Neural cell (in vitro differentiated cells): ENCODE measurements around the gene CASP9. TPM values are rescaled to one million over a fixed set of nuclear protein-coding genes. Genes with fewer than 3 reads are reported as not detected.

Experiments used
- H2AFZ ChIP-seq: fragments of 200-600, 300-800 bp; sonication (generic), shearing (Covaris generic); 2 replicates; pipeline ENCODE4 v1.6.0; 2014; ENCODE audit warnings: low read depth, mild to moderate bottlenecking, antibody characterized with exemption, low read length, moderate library complexity
- H3F3A ChIP-seq: fragments of 200-600 bp; shearing (Covaris generic); 2 replicates; pipeline ENCODE4 v1.6.1; 2016; ENCODE audit warnings: mild to moderate bottlenecking, moderate library complexity, mixed read lengths, antibody characterized with exemption, low read length; ENCODE audit not compliant: insufficient read depth, poor library complexity, severe bottlenecking
- H3K27ac ChIP-seq: fragments of 200-600, 300-800 bp; sonication (generic), shearing (Covaris generic); 2 replicates; pipeline ENCODE4 v1.5.1; 2014; ENCODE audit warnings: mild to moderate bottlenecking, low read length, moderate library complexity
- H3K27me3 ChIP-seq: fragments of 300-800, 200-600 bp; sonication (generic), shearing (Covaris generic); 2 replicates; pipeline ENCODE4 v1.6.0; 2014; ENCODE audit warnings: mild to moderate bottlenecking, low read depth, low read length, moderate library complexity; ENCODE audit not compliant: insufficient read depth
- H3K36me3 ChIP-seq: fragments of 300-800, 200-600 bp; sonication (generic), shearing (Covaris generic); 2 replicates; pipeline ENCODE4 v1.5.1; 2014; ENCODE audit warnings: mild to moderate bottlenecking, antibody characterized with exemption, low read length, moderate library complexity; ENCODE audit not compliant: insufficient read depth
- H3K4me2 ChIP-seq: fragments of 300-800, 200-600 bp; sonication (generic), shearing (Covaris generic); 2 replicates; pipeline ENCODE4 v1.6.0; 2014; ENCODE audit warnings: mild to moderate bottlenecking, low read length
- H3K4me3 ChIP-seq: fragments of 300-800, 200-600 bp; sonication (generic), shearing (Covaris generic); 2 replicates; pipeline ENCODE4 v1.5.1; 2014; ENCODE audit warnings: mild to moderate bottlenecking, low read length, moderate library complexity
- H3K79me2 ChIP-seq: fragments of 200-600 bp; shearing (Covaris generic); replicated peaks from 2 replicates; pipeline ENCODE4 v1.6.0; 2014; ENCODE audit warnings: mild to moderate bottlenecking, low read length, moderate library complexity; ENCODE audit not compliant: insufficient read depth
- H3K9ac ChIP-seq: fragments of 300-800, 200-600 bp; sonication (generic), shearing (Covaris generic); 2 replicates; pipeline ENCODE4 v1.6.1; 2016; ENCODE audit warnings: mild to moderate bottlenecking, low read length, mixed read lengths
- H3K9me2 ChIP-seq: fragments of 200-600 bp; shearing (Covaris generic); 2 replicates; pipeline ENCODE4 v1.6.1; 2016; ENCODE audit warnings: mild to moderate bottlenecking, low read length, mixed read lengths; ENCODE audit not compliant: insufficient read depth
- H3K9me3 ChIP-seq: fragments of 200-600, 300-800 bp; sonication (generic), shearing (Covaris generic); 2 replicates; pipeline ENCODE4 v1.6.1; 2016; ENCODE audit warnings: mild to moderate bottlenecking, mixed run types, low read length, moderate library complexity, mixed read lengths
- H4K20me1 ChIP-seq: fragments of 200-600 bp; shearing (Covaris generic); 2 replicates; pipeline ENCODE4 v1.6.1; 2016; ENCODE audit warnings: mild to moderate bottlenecking, mixed run types; ENCODE audit not compliant: insufficient read depth
- EP300 ChIP-seq: fragments of 450-650 bp; conservative IDR thresholded peaks from 2 replicates; pipeline ENCODE4 v1.6.1; 2014; ENCODE audit warnings: antibody characterized with exemption, mild to moderate bottlenecking, moderate library complexity; ENCODE audit not compliant: poor library complexity, severe bottlenecking
- EZH2 ChIP-seq: fragments of 200-600, 300-800 bp; shearing (Covaris generic), sonication (generic); IDR thresholded peaks from 2 replicates; pipeline ENCODE4 v1.6.1; 2014; ENCODE audit warnings: antibody characterized with exemption, low read length, borderline replicate concordance, mild to moderate bottlenecking; ENCODE audit not compliant: insufficient read depth, poor library complexity, severe bottlenecking
- MXI1 ChIP-seq: fragments of 450-650 bp; conservative IDR thresholded peaks from 2 replicates; pipeline ENCODE4 v1.6.1; 2014; ENCODE audit warnings: antibody characterized with exemption, mild to moderate bottlenecking; ENCODE audit not compliant: poor library complexity, severe bottlenecking
- POLR2AphosphoS5 ChIP-seq: IDR thresholded peaks from 2 replicates; pipeline ENCODE4 v1.6.1; 2012
- RAD21 ChIP-seq: fragments of 450-650 bp; conservative IDR thresholded peaks from 2 replicates; pipeline ENCODE4 v1.6.1; 2014; ENCODE audit warnings: antibody characterized with exemption, mild to moderate bottlenecking, moderate library complexity
- SMC3 ChIP-seq: fragments of 450-650 bp; conservative IDR thresholded peaks from 2 replicates; pipeline ENCODE4 v1.6.1; 2014; ENCODE audit warnings: antibody characterized with exemption, mild to moderate bottlenecking, moderate library complexity; ENCODE audit not compliant: poor library complexity
- TAF1 ChIP-seq: IDR thresholded peaks from 2 replicates; pipeline ENCODE4 v1.6.1; 2012; ENCODE audit warnings: low read depth
- polyA minus RNA-seq: library from RNA; depleted of rRNA, polyadenylated mRNA; stranded (reverse); fragments of >200 nt; gene quantifications from 2 replicates; pipeline ENCODE4 v1.2.3, GENCODE V29; 2014
- polyA plus RNA-seq: library from polyadenylated mRNA; depleted of rRNA; stranded (reverse); fragments of >200 nt; gene quantifications from 2 replicates; pipeline ENCODE4 v1.2.3, GENCODE V29; 2014
- TF ChIP-seq, protein P1 (sequence below): fragments of 450-650 bp; IDR thresholded peaks from 2 replicates; pipeline ENCODE4 v1.5.1; 2014; ENCODE audit warnings: antibody characterized with exemption, mild to moderate bottlenecking, moderate library complexity; ENCODE audit not compliant: poor library complexity, severe bottlenecking
- TF ChIP-seq, protein P2 (sequence below): IDR thresholded peaks from 2 replicates; pipeline ENCODE4 v1.6.1; 2012; ENCODE audit warnings: borderline replicate concordance

The CASP9 gene
- polyA plus RNA-seq (13.4 and 13.7 TPM in 2 replicates), polyA minus RNA-seq (7.1 and 9.8 TPM in 2 replicates)

DNA sequence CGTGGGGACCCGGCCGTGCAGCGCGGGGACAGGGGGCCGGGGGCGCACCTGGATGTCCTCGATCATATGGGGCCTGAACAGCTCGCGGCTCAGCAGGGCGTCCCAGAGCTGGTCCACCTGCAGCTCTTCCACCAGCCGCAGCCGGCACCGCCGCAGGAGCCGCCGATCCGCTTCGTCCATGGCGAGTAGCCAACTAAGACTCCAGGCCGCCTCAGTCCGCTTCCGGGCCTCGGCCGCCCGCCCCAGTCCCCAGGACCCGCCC, at the start of gene CASP9:
TSS of gene CASP9 (minus strand) at position 195 of the 262 bp plus-strand sequence. CDS start at position 180, 15 bp downstream.
- H3K4me2 ChIP-seq, result peak within 1 kb of the TSS; percentile 92
- H3K9ac ChIP-seq, result peak within 1 kb of the TSS; percentile 85
- no peaks in the 10 kb centered on the region for H3K9me2 ChIP-seq
- no peaks in the 10 kb centered on the region for H3K27me3 ChIP-seq
- H3F3A ChIP-seq, result peaks cover 11% of the 10 kb centered on the region
- no peaks in the 10 kb centered on the region for H4K20me1 ChIP-seq
- H3K4me3 ChIP-seq, result peak within 1 kb of the TSS; percentile 95
- no peaks in the 10 kb centered on the region for H3K36me3 ChIP-seq
- peak within 1 kb of the TSS; percentile 73 for H2AFZ ChIP-seq
- TF ChIP-seq, protein P1, sequence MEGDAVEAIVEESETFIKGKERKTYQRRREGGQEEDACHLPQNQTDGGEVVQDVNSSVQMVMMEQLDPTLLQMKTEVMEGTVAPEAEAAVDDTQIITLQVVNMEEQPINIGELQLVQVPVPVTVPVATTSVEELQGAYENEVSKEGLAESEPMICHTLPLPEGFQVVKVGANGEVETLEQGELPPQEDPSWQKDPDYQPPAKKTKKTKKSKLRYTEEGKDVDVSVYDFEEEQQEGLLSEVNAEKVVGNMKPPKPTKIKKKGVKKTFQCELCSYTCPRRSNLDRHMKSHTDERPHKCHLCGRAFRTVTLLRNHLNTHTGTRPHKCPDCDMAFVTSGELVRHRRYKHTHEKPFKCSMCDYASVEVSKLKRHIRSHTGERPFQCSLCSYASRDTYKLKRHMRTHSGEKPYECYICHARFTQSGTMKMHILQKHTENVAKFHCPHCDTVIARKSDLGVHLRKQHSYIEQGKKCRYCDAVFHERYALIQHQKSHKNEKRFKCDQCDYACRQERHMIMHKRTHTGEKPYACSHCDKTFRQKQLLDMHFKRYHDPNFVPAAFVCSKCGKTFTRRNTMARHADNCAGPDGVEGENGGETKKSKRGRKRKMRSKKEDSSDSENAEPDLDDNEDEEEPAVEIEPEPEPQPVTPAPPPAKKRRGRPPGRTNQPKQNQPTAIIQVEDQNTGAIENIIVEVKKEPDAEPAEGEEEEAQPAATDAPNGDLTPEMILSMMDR, result peak; percentile 13
- no peak for TF ChIP-seq SMC3
- no peak for TF ChIP-seq TAF1
- H3K27ac ChIP-seq, result peak within 1 kb of the TSS; percentile 95
- no peaks in the 10 kb centered on the region for H3K9me3 ChIP-seq
- H3K79me2 ChIP-seq, result peaks cover 27% of the 10 kb centered on the region

DNA sequence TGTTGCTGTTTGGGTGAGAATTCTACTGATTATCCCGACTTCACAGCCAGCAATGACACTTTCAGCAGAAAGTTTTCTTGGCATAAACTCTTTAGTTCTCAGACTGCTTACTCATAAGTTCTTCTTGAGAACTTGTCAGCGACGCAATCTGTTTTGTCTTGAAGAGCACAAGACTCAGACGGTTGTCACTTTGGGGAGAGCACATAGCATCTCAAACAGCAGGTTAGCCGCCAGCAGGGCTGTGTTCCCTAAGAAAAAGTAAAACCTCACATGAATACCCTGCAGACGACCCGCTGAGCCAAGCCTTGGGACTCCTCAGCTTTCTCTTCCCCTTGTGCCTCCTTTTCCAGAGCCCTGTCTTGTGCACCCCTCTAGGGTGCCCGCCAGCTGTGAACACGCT, 49.5 kb upstream of the CASP9 start:
- Histone ChIP-seq H2AFZ (no peak overlapping the region), H3K9me3 (no peaks in the 10 kb centered on the region), H3K79me2 (no peaks in the 10 kb centered on the region), H3K36me3 (peaks cover 5% of the 10 kb centered on the region), H3K9ac (no peak overlapping the region), H3K27ac (no peak overlapping the region), H3K27me3 (no peaks in the 10 kb centered on the region), H4K20me1 (no peaks in the 10 kb centered on the region), H3K4me3 (no peak overlapping the region), H3K9me2 (no peaks in the 10 kb centered on the region), H3K4me2 (no peak overlapping the region), H3F3A (no peaks in the 10 kb centered on the region)
- TF ChIP-seq EZH2, result no peak

- Histone ChIP-seq H3K36me3 (peaks cover 5% of the 10 kb centered on the region), H3K4me2 (no peak overlapping the region)
- TF ChIP-seq EP300 (no peak), EZH2 (no peak), MXI1 (no peak), RAD21 (no peak), POLR2AphosphoS5 (no peak), SMC3 (no peak), TAF1 (no peak)
- TF ChIP-seq, protein P2, sequence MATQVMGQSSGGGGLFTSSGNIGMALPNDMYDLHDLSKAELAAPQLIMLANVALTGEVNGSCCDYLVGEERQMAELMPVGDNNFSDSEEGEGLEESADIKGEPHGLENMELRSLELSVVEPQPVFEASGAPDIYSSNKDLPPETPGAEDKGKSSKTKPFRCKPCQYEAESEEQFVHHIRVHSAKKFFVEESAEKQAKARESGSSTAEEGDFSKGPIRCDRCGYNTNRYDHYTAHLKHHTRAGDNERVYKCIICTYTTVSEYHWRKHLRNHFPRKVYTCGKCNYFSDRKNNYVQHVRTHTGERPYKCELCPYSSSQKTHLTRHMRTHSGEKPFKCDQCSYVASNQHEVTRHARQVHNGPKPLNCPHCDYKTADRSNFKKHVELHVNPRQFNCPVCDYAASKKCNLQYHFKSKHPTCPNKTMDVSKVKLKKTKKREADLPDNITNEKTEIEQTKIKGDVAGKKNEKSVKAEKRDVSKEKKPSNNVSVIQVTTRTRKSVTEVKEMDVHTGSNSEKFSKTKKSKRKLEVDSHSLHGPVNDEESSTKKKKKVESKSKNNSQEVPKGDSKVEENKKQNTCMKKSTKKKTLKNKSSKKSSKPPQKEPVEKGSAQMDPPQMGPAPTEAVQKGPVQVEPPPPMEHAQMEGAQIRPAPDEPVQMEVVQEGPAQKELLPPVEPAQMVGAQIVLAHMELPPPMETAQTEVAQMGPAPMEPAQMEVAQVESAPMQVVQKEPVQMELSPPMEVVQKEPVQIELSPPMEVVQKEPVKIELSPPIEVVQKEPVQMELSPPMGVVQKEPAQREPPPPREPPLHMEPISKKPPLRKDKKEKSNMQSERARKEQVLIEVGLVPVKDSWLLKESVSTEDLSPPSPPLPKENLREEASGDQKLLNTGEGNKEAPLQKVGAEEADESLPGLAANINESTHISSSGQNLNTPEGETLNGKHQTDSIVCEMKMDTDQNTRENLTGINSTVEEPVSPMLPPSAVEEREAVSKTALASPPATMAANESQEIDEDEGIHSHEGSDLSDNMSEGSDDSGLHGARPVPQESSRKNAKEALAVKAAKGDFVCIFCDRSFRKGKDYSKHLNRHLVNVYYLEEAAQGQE, result no peak
- TF ChIP-seq, protein P1, result no peak
Observed at GRCh38 chr1:15571266-15571665, 47.3 kb upstream of the CASP9 start.

More at GRCh38 chr1:15571266-15571665, 47.3 kb upstream of the CASP9 start:
- H3F3A ChIP-seq, result no peaks in the 10 kb centered on the region
- H3K79me2 ChIP-seq, result no peaks in the 10 kb centered on the region
- H4K20me1 ChIP-seq, result no peaks in the 10 kb centered on the region
- no peaks in the 10 kb centered on the region for H3K27me3 ChIP-seq
- H3K9me3 ChIP-seq, result no peaks in the 10 kb centered on the region
- H3K9me2 ChIP-seq, result no peaks in the 10 kb centered on the region
- no peak overlapping the region for H3K4me3 ChIP-seq
- no peak overlapping the region for H3K27ac ChIP-seq
- H2AFZ ChIP-seq, result no peak overlapping the region
- H3K9ac ChIP-seq, result no peak overlapping the region
